Panc1 (cell line): ENCODE results near the gene CLPTM1.

Experiments
- POLR2AphosphoS5 ChIP-seq: IDR thresholded peaks from 2 replicates; pipeline ENCODE4 v1.6.1; 2012; ENCODE audit warnings: mild to moderate bottlenecking, low read depth, low read length, moderate library complexity
- TCF7L2 ChIP-seq: IDR thresholded peaks from 2 replicates; pipeline ENCODE4 v1.6.1; 2011; ENCODE audit warnings: mild to moderate bottlenecking, low read depth, low read length, inconsistent platforms

DNA sequence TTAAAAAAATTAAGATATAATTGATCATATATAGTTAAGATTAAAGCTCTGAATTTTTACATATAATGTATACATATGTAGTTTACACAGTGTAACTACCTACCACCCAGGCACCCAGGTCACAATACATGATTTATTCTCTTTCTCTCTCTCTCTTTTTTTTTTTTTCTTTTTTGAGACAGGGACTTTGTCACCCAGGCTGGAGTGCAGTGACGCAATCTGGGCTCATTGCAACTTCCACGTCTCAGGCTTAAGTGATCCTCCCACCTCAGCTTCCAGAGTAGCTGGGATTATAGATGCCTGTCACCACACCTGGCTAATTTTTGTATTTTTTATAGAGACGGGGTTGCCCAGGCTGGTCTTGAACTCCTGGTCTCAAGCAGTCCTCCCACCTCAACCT is 64.9 kb downstream of the CLPTM1 start:
- TF ChIP-seq TCF7L2 (no peak), POLR2AphosphoS5 (no peak)
